ENCODE data around the gene AP3S2. TPM values are rescaled to one million over a fixed set of nuclear protein-coding genes. Genes with fewer than 3 reads are reported as not detected.
"Not testable (repeated sequence)": the region's sequence is repeated elsewhere in the genome, so short reads cannot be mapped to it uniquely, and the experiment has no call there.

The AP3S2 gene
- total RNA-seq, 1 donor from 2014 or later, result 46.9 TPM

- ATAC-seq, result no peak
- intact Hi-C loops (cut with DNase I), result no loop called here
- DNase-seq (ENCODE audit: missing footprints), result no peak
Measured at GRCh38 chr15:89847101-89847500, 46.7 kb downstream of the AP3S2 start.

DNA sequence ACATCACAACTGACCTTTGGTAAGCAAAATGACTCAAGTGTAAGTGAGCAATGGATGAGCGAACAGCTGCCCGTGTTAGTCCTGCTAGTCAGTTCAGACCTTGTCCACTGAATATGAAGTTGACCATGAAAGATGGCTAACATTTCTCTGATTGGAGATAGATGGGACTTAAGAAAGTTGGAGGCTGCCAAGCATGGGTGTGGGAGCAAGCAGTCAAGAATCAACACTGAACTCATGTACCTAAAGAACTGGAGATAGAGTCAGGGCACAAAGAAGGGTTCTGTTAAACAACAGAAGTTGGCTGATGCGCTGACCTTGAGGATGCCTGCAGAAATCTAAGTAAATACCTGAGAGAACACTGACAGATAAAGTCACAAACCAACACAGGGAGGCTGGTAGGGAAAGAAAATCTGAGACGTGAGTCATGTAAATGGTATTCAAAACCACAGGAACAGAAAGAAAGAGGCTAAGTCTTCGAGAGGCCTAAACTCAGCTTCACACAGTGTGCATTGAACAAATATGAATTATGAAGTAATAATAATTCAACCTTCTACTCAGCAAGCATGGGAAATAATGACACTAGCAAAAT, 48.4 kb downstream of the AP3S2 start:
- DNase-seq (ENCODE audit: missing footprints) (no peak), ATAC-seq (no peak)
- intact Hi-C loops (cut with DNase I), result no loop called here

- ATAC-seq (no peak), DNase-seq (ENCODE audit: missing footprints) (no peak)
- intact Hi-C loops (cut with DNase I), result no loop called here
Measured at GRCh38 chr15:89841962-89842361, 51.8 kb downstream of the AP3S2 start.

DNA sequence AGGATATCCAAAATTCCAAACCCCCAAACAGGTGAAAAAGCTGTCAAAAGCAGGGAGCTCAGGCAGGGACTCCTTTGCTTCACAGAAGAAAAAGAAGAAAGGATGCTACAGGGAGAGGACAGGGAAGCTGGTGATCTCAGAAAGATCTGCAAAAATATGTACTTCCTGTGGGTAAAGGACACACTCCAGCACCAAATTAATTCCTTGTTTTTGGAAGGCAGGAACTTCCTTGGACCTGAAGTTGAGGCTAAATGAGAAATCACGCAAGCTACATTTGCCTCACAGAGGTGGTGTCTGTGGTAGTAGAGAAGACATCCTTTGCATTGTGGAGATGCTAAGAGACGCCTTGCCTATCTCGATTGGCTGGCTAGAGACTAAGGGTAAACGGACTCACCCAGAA, 52.5 kb downstream of the AP3S2 start:
- intact Hi-C loops (cut with DNase I), result no loop called here
- DNase-seq (ENCODE audit: missing footprints) (no peak), ATAC-seq (no peak)

GRCh38 chr15:89839167-89839810, 54.5 kb downstream of the AP3S2 start:
- no peak for ATAC-seq
- DNase-seq (ENCODE audit: missing footprints), result no peak
- intact Hi-C loops (cut with DNase I), result no loop called here

DNA sequence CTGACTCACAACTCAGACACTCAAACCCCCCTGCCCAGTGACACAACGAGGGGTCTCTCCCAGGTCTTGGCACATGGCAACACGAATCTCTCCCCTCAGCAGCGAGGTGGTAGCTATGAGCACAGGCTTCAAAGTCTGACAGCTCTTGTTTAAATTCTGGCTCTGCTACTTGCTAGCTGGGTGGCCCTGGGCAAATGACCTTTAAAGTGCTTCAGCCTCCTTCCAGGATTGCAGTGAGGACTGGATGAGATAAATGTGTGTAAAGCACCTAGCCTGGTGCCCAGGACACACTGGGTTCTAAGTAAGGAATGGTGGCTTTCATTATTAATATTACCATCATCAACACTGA, 56.0 kb downstream of the AP3S2 start:
- no peak for ATAC-seq
- intact Hi-C loops (cut with DNase I), result no loop called here
- DNase-seq (ENCODE audit: missing footprints), result no peak

DNA sequence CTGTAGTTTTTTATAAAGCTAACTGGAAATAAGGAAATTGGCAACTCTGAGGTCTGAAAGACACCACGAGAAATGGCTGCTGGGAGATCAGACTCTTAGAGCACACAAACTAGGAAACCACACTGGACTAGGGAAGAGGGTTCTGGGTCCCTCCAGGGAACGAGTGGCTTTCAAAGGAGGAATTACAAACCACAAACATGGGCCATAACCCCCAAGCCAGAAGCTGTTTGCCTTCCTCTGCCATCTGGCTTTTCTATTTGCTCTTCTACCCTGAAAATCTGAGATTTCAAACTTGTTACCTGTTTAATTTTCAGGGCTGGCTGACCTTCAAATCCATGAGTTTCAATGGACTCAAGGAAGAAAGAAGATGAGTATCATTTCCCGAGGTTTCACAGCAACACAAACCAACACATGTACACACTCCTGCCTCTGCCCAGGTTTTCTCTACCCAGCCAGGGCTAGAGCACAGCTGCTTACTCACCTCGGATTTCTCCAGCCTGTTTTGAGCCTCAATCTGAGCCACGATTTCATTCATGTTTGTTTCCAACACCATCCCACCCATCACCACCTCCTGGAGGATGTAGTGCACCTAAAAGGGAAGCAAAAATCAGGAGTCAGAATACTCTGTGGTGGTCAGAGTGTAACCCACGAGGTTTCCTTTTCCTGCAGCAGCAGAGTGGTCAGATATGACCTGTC, 56.5 kb downstream of the AP3S2 start:
- no peak for ATAC-seq
- no peak for DNase-seq (ENCODE audit: missing footprints)

GRCh38 chr15:89836267-89837133, 57.3 kb downstream of the AP3S2 start:
- no peak for DNase-seq (ENCODE audit: missing footprints)
- intact Hi-C loops (cut with DNase I), result no loop called here
- ATAC-seq, result peak; percentile 53

More for the DNA sequence above, 56.5 kb downstream of the AP3S2 start:
- intact Hi-C loops (cut with DNase I), result no loop called here

DNA sequence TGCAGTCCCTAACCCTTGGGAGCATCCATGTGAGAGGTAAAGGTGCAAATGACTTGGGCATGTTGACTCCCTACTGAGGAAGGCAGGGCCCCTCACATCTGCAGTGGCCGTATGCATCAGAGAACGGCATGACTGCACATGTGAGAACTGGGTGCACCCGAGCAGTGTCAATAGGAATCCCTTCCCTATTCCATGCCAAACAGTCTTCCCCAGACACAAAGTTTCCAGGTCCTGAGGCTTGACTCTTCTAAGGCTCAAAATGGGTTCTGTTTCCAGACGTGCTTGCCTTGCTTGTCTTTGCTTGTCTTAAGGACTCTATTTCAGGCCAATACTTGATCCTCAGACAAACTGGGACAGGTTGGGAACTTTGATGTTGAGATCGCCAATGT, 58.6 kb downstream of the AP3S2 start:
- intact Hi-C loops (cut with DNase I), result no loop called here
- no peak for DNase-seq (ENCODE audit: missing footprints)
- ATAC-seq, result no peak

DNA sequence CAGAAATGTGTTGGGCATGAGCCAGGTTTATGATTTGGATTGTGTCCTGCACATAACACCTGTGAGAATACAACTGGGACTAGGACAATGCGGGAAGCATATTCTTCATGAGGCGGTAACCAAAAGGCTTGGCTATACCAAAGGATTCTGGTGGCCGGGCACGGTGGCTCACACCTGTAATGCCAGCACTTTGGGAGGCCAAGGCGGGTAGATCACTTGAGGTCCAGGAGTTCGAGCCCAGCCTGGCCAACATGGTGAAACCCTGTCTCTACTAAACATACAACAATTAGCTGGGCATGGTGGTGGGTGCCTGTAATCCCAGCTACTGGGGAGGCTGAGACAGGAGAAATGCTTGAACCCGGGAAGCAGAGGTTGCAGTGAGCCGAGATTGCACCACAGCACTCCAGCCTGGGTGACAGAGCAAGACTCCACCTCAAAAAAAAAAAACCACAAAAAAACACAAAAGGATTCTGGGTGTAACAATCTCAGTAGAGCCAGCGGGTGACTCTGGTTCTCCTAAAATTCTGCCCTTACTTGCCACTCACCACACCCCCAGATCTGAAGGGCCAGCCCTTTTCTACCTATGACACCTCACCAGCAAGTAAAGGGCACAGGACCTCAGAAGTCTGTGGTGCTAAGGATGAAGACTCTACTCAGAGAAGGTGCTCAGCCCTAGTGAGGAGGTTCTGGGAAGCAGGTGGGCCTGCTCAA, 59.2 kb downstream of the AP3S2 start:
- intact Hi-C loops (cut with DNase I); ATAC-seq; DNase-seq (ENCODE audit: missing footprints): not testable (repeated sequence)

DNA sequence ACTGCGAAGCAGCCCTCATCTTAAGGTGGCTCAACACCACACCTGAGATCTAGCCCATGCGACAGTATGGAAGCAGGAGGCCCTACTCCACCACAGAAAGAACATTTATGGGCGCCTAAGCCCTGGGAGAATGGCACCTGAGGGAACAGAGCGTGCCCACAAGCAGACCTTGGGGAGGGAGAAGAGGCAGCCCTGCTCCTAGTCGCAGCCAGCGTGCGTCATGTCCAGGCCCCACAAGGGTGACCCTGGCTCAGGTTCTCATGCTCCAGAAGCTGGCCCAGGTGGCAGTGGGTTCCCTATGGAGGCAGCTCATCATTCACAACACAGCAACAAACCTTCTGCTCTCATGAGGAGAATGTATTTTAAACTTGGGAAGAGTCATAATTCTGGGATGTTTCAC, 59.8 kb downstream of the AP3S2 start:
- intact Hi-C loops (cut with DNase I), result no loop called here
- ATAC-seq, result no peak
- DNase-seq (ENCODE audit: missing footprints), result no peak

DNA sequence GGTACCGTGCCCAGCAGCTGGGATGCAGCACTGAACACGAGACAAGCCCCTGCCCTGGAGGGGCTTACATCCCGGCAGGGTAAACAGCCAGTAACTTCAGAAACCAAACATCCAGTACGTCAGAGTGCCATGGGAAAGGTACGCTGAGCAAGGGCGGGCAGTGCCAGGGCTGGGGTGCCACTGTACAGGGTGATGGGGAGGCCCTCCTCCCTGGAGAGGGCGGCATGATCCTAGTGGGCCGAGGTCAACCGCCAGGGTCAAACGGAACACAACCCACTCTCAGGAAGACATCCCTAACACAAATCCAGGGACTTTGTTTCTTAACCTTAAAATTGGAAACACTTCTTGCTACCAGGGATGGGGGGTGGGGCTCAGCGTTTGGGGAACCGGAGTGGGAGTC, 63.2 kb downstream of the AP3S2 start:
- ATAC-seq, result no peak
- intact Hi-C loops (cut with DNase I), result no loop called here
- DNase-seq (ENCODE audit: missing footprints), result no peak

GRCh38 chr15:89829616-89830440, 64.0 kb downstream of the AP3S2 start:
- no peak for ATAC-seq
- intact Hi-C loops (cut with DNase I), result loop anchor here (5.0 kb wide), 2 partner anchors 47 to 78 kb away; partner anchors contain the start of gene MESP1
- DNase-seq (ENCODE audit: missing footprints), result no peak

- intact Hi-C loops (cut with DNase I), result loop anchor here (5.0 kb wide), 2 partner anchors 48 to 77 kb away; partner anchors contain the start of gene MESP1
- DNase-seq (ENCODE audit: missing footprints) (no peak), ATAC-seq (no peak)
Measured at GRCh38 chr15:89829161-89829560, 64.6 kb downstream of the AP3S2 start.

DNA sequence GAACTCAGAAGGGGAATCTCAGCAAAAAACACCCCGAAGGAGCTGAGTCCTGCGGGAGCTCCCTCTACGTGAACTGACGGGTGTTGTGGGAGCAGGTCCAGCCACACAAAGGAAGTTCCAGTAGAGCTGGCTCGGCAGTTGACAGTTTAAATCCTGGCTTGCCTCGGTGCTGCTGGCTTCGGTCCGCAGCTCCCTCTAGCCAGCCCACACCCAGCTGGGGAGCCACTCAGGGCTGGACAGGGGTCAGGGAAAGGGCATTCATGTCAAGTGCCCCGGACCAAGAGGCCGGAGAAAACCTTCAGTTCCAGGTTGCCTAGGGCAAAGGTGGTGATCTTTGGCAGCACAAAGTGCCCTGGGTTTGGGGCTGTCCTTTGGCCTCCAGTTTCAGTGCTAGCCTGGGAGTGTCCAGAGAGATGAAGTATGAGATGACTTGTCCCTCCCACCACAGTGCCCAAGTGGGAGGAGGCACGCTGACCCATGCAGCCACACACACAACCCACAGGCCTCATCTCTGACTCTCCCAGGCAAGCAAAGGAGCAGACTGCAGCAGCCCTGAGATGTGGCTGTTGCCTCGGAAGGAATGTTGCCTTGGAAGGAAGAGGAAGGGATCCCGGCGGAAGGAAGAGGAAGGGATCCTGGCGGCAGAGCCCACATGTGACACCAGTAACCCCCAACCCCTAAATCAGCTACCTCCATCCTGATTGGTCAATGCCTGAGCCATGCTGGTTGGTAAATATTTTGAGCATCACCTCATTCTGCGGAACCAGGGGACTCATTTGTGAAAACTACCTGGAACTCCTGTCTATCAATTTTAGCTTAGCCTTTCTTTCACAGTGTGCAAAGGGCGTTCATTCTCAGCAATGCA, 65.3 kb downstream of the AP3S2 start:
- intact Hi-C loops (cut with DNase I), result loop anchor here (5.0 kb wide), 2 partner anchors 49 to 76 kb away; partner anchors contain the start of gene MESP1
- peak; percentile 91 for ATAC-seq
- peak; percentile 80 for DNase-seq (ENCODE audit: missing footprints)

DNA sequence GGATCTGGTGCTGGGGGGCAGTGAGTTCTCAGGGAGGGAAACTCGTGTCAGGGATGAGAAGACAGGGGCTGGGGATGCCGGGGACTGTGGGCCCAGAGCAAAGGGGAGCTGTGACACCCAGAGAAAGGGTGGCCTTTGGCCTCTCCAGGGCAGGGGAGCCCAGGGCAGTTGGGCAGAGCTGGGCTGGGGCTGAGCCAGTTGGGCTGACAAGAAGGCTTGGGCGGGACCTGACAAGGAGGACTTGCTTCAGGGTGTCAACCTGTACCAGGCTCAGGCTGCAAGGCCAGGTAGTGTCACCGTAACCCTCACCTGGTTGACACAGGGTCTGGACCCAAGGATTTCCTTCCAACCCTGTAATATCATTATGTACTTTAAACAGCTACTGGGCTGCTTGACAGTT, 66.0 kb downstream of the AP3S2 start:
- DNase-seq (ENCODE audit: missing footprints), result no peak
- intact Hi-C loops (cut with DNase I), result loop anchor here (5.0 kb wide), 2 partner anchors 49 to 76 kb away; partner anchors contain the start of gene MESP1
- ATAC-seq, result peak; percentile 9
